Measurements from ENCODE around the gene CD40. TPM values are rescaled to one million over a fixed set of nuclear protein-coding genes. Genes with fewer than 3 reads are reported as not detected.

Gene CD40
- total RNA-seq, 1 experiment from 2014 or later: 7.8 TPM

DNA sequence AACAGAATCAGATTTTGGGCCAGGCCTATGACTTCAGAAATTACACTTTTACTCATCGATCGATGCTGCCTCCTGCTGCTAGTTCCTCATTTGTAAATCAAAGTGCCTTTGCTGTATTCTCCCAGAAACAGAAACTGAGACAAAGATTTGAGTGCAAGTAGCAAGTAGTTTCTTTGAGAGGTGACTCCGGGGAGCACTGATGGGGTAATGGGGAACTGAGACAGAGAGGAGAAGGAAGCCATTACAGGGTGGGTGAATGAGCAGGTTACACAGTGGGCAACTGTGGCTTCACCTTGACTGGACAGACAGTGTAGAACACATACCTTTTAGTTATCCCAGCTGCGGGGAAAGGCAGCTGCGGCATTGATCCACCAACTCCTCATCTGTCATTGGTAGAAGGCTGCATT lies 9.7 kb upstream of the CD40 start:
- H3K56ac ChIP-seq (ENCODE audit: insufficient read length, low read depth, low read length): no peak overlapping the region
- H3K4me2 ChIP-seq (ENCODE audit: insufficient read depth, insufficient read length, low read length): no peak overlapping the region
- H3T11ph ChIP-seq (ENCODE audit: low read length): no peak overlapping the region
- no peak overlapping the region for H2BK15ac ChIP-seq (ENCODE audit: low read depth, low read length)
- no peaks in the 10 kb centered on the region for H3K23me2 ChIP-seq (ENCODE audit: insufficient read length, low read depth, low read length, poor library complexity, severe bottlenecking)
- H3K27ac Mint-ChIP-seq: no peak overlapping the region; a peak in 1 of 7 replicates
- H3K23ac ChIP-seq (ENCODE audit: insufficient read length, low read depth, low read length): no peak overlapping the region
- no peak overlapping the region for H2BK5ac ChIP-seq (ENCODE audit: insufficient read length, low read length)
- no peak overlapping the region for H2BK12ac ChIP-seq (ENCODE audit: insufficient read length, low read depth, low read length)
- H3K79me1 ChIP-seq (ENCODE audit: insufficient read depth, low read depth, low read length, poor library complexity, severe bottlenecking): no peaks in the 10 kb centered on the region
- H2BK120ac ChIP-seq (ENCODE audit: low read depth, low read length, poor library complexity, severe bottlenecking): no peak overlapping the region
- H3K9me3 Mint-ChIP-seq: peaks cover 0 to 1% of the 10 kb centered on the region in 2 experiments; a peak in 2 of 5 replicates
- H3K4me3 Mint-ChIP-seq: no peak overlapping the region
- H2AK5ac ChIP-seq (ENCODE audit: insufficient read length, low read length): no peak overlapping the region
- H3K27me3 Mint-ChIP-seq (ENCODE audit: low read depth): peaks cover 52% of the 10 kb centered on the region
- no peak overlapping the region for H4K91ac ChIP-seq (ENCODE audit: insufficient read length, low read depth, low read length)
- no peak overlapping the region for H3K18ac ChIP-seq (ENCODE audit: insufficient read length, low read depth, low read length)
- no peaks in the 10 kb centered on the region for H3K36me3 Mint-ChIP-seq (ENCODE audit: insufficient read depth in 1 of 3, low read depth in 3 of 3)
- no peaks in the 10 kb centered on the region for H3K79me2 ChIP-seq (ENCODE audit: insufficient read depth, low read length)
- no peaks in the 10 kb centered on the region for H4K20me1 ChIP-seq (ENCODE audit: control insufficient read depth, insufficient read depth, insufficient read length)
- no peak overlapping the region for H2AFZ ChIP-seq (ENCODE audit: low read length)
- WGBS (ENCODE audit: extremely low coverage, insufficient read length, low lambda C conversion rate): no CpG with 5 or more reads among the region's 5 CpGs
- TF ChIP-seq, protein P1, sequence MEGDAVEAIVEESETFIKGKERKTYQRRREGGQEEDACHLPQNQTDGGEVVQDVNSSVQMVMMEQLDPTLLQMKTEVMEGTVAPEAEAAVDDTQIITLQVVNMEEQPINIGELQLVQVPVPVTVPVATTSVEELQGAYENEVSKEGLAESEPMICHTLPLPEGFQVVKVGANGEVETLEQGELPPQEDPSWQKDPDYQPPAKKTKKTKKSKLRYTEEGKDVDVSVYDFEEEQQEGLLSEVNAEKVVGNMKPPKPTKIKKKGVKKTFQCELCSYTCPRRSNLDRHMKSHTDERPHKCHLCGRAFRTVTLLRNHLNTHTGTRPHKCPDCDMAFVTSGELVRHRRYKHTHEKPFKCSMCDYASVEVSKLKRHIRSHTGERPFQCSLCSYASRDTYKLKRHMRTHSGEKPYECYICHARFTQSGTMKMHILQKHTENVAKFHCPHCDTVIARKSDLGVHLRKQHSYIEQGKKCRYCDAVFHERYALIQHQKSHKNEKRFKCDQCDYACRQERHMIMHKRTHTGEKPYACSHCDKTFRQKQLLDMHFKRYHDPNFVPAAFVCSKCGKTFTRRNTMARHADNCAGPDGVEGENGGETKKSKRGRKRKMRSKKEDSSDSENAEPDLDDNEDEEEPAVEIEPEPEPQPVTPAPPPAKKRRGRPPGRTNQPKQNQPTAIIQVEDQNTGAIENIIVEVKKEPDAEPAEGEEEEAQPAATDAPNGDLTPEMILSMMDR (conservative IDR thresholded peaks at IDR 0.05): no peak
- no peaks in the 10 kb centered on the region for H3K9me3 ChIP-seq (ENCODE audit: control insufficient read depth, low read depth, low read length)
- no peak for DNase-seq
- H2BK20ac ChIP-seq (ENCODE audit: low read depth, low read length, poor library complexity, severe bottlenecking): no peak overlapping the region
- H3K14ac ChIP-seq (ENCODE audit: insufficient read depth, low read length): no peak overlapping the region
- H3K27ac ChIP-seq (ENCODE audit: insufficient read length, low read depth, low read length): no peak overlapping the region
- no peaks in the 10 kb centered on the region for H3K4me1 ChIP-seq (ENCODE audit: insufficient read depth, low read length)
- H3K27me3 ChIP-seq (ENCODE audit: insufficient read depth, low read length): peaks cover 2% of the 10 kb centered on the region; the same call in 1 of the 2 replicates
- H4K5ac ChIP-seq (ENCODE audit: insufficient read length, low read depth, low read length): no peak overlapping the region
- no peak overlapping the region for H3K9ac ChIP-seq (ENCODE audit: extremely low read depth, insufficient read length, low read length)
- H3K4ac ChIP-seq (ENCODE audit: low read depth, low read length): no peak overlapping the region
- peaks cover 0 to 8% of the 10 kb centered on the region in 2 experiments; a peak in 2 of 4 replicates for H3K4me1 Mint-ChIP-seq
- no peak overlapping the region for H4K8ac ChIP-seq (replicated peaks; ENCODE audit: insufficient read length, low read depth, low read length)
